Heart left ventricle (tissue), 13 donors: ENCODE results near the gene NUF2.

ENCODE experiments used
- CTCF ChIP-seq, 12 donors: fragments of 200-600 bp; sonication (generic) in 4 of 12; IDR thresholded peaks; one replicate each; pipeline versions ENCODE4 v1.5.0 to v1.8.0; 2018 to 2022; ENCODE audit warnings: antibody characterized with exemption in 12 of 12, mild to moderate bottlenecking in 5 of 12
- POLR2A ChIP-seq, 2 donors: fragments of 450-650 bp; IDR thresholded peaks; one replicate each; pipeline ENCODE4 v1.6.1; 2017; ENCODE audit warnings: antibody characterized with exemption in 2 of 2, mild to moderate bottlenecking in 2 of 2, moderate library complexity in 2 of 2
- donor health status: ischemic (EF 13 %, LVEDD 7.1; RV severe dilation, severe dysfunction).
- donor health status: DM: no; HTN: yes; CAD: no.
- donor health status: DM: no; HTN: no; CAD: no.
- donor health status: ischemic (EF 25% LVEDD 6.9; RV normal size, moderate dysfunction).
- donor health status: ischemic (EF 25% LVEDD 5.7; RV mildly dilated, moderate dysfunction).
- donor health status: ischemic (EF 35%, LVEDD 5.7; RV mildly dilated, moderate dysfunction).
- donor health status: nonischemic (EF 11% LVEDD 7.7; RV severe dilation, severe dysfunction).
- donor health status: DM: yes; HTN: yes; CAD: no.
- donor health status: PGD.
- donor health status: ischemic (EF 29% LVEDD 5.4; RV normal size, mild dysfunction).
- donor health status: nonischemic (EF 23%, LVEDD 6.1; RV moderate dilation, normal function).

DNA sequence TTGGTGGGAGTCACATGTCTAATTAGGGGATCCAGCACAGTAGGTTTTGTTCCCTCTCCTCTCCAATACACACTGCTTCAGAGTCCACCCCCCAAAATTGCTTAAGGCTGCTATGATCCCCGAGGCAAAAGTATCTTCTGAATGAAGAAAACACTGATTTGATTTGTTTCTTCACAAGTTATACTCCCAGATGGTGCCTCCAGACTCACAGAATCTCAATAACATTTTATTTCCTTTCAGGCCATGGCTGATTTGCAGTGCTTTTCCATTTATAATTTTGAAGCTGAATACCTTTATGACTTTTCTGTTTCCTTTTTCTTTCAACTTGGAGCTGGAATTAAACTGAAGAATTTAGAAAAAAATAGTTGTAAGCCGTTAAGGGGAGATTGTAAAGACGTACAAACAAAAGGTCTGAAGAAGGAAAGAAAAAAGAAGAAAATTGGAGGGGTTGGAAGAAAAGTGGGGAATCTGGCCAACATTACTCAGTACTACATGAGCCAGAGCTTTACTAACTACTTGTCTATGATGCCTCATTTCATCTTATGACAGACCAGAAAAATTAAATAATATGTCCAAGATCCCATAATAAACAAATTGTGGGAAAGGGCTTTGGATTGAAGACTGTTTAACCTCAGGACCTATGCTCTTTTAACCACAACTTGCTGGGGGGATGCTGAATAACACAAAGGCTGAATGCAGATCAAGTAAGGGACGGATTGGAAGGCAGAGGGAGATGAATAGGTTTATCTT lies 75.9 kb downstream of the NUF2 start:
- no peak for TF ChIP-seq CTCF (IDR thresholded peaks at IDR 0.05)
- TF ChIP-seq POLR2A (IDR thresholded peaks at IDR 0.05), result no peak
